GM21529 (cell line): Measurements from ENCODE around the gene GPR180.
"Not testable (repeated sequence)": the region's sequence is repeated elsewhere in the genome, so short reads cannot be mapped to it uniquely, and the experiment has no call there.

Experiments used
- ATAC-seq: cut with Tn5 transposase; IDR thresholded peaks from one replicate; pipeline ENCODE4 v1.9.1; 2021; ENCODE audit not compliant: unreplicated experiment

Gene GPR180

GRCh38 chr13:94595950-94596574 is 5.6 kb upstream of the GPR180 start, which contains the start of gene TGDS:
TGDS (minus strand) TSS chr13:94596152; CDS start chr13:94596136, 16 bp downstream.
- ATAC-seq, result peak; percentile 95

DNA sequence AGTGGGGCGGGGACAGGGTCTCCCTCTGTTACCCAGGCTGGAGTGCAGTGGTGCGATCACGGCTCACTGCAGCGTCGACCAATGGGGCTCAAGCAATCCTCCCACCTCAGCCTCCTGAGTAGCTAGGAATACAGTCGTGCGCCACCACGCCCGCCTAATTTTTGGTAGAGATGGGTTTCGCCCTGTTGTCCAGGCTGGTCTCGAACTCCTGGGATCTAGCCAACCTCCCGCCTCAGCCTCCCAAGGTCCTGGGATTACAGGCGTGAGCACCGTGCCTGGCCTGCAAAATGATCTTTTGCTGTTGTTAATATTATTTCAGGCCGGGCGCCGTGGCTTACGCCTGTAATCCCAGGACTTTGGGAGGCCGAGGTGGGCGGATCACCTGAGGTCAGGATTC is 5.1 kb upstream of the GPR180 start:
- ATAC-seq, result no peak

GRCh38 chr13:94598281-94598680 is 3.4 kb upstream of the GPR180 start:
- no peak for ATAC-seq

DNA sequence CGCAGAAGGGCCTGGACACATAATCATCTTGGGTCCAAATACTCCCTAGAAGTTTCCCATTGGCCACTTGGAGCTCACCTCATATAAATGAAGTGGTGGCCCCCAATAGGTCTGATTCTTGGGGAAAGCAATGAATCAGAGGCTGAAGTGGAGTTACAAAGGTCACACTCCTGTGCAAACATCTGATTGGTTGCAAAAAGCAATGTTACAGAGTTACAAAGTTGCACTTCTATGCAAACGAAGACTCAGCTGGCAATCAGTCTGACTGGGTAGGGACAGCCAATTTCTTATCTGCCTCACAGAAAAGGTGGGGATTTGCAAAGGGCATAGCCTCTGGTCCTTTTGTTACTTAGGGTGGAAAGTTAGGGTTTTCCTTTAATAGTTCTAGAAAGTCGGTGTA is 1.8 kb upstream of the GPR180 start:
- ATAC-seq, result no peak

GRCh38 chr13:94602467-94602866 is 810 bp downstream of the GPR180 start:
- no peak for ATAC-seq

DNA sequence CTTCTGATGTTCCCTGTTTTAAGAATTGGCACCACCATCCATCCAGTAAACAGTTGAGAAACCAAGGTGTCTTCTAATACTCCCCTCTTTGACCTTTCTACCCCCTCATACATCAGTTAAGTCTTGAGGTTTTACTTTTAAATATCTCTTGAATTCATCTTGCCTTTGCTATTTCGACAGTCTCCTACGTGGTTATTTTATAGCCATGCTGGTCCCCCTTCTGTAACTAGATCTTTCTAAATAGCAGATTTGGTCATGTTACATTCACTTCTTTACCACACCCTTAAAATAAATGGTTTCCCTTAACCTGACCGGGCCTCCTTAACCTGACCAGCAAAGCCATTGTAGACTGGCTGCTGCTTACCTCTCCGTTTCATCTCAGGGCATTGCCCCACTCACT is 5.4 kb downstream of the GPR180 start:
- no peak for ATAC-seq

DNA sequence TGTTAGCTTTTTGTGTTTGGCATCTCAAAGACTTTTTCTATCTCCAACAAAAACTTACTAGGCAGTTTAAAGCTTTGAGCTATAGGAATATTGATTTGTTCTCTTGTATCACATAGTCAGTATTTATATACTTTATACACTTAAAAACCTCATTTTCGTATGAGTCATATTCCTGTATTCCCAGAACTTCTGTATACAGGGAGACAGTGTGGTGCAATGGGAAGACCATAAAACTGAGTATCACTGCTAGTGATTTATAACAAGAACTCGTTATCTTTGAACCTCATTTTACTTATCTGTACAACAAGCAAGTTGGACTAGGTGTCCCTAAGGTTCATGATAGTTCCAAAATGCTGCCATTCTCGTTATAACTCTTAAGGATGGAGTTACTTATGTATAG is 6.3 kb downstream of the GPR180 start:
- ATAC-seq, result no peak

- ATAC-seq, result no peak
Observed at GRCh38 chr13:94608586-94608985, 6.9 kb downstream of the GPR180 start.

DNA sequence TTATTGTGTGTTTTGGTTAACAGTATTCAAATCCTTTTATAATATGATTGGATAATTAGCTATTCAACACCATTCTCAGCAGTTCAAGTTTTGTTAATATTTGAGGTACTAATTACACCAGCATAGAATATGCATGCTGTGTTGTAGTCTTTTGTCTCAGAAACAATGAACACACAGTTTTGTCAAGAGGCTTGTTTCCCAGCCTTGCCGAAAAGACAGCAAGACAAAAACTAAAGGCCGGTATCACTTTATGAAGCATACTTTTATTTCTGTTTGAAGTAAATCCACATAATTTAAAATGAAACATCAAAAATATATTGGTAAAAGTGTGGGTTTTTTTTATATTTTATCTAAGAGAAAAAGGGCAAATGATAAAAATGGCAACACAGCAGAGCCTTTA is 7.5 kb downstream of the GPR180 start:
- ATAC-seq, result no peak

DNA sequence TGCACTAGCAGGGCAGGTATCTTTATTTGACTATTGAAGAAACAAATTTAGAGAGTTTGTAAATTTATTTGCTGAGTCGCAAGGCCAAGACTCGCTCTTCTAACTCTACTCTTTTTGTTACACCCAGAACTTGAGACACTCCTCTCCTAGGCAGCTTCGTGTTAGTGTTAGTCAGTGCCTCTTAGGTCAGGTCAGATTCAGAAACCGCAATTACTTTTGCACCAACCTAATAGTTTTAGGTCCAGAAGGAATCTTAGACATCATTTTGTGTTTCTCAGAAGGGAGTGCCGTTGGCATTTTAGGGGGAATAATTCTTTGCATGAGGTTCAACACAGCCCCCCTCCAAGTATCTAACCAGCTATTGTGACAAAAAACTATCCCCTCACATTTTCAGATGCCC is 8.8 kb downstream of the GPR180 start:
- no peak for ATAC-seq

DNA sequence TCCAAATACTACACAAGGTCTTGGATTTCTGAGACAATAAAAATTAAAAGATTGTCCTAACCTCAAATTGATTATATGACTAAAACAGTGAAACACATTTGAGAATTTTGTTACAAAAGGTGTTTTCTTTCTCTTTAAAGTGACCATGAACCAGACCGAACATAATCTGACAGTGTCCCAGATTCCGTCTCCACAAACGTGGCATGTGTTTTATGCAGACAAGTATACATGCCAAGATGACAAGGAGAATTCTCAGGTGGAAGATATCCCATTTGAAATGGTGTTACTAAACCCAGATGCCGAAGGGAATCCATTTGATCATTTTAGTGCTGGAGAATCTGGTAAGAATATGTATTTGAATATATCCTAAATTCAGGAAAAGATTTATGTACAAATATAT is 10.4 kb downstream of the GPR180 start:
- no peak for ATAC-seq

DNA sequence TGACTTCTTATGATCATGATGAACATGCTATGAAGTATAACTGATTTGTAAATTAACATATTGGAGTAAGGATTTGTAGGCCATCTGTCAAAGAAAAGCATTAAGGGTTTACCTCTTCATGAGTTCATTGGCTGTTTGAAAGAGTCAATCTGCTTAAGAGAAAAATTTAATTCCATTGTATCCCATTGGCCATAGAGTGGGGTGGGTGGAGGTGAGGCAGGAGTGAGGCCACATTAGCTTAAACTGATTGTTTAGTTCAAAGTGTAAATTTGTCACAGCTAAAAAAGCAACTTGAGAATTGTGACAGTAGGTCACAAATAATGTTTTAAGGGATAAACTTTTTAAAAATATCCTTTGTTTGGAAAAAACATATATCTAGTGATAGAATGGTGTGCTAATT is 11.4 kb downstream of the GPR180 start:
- ATAC-seq, result no peak

DNA sequence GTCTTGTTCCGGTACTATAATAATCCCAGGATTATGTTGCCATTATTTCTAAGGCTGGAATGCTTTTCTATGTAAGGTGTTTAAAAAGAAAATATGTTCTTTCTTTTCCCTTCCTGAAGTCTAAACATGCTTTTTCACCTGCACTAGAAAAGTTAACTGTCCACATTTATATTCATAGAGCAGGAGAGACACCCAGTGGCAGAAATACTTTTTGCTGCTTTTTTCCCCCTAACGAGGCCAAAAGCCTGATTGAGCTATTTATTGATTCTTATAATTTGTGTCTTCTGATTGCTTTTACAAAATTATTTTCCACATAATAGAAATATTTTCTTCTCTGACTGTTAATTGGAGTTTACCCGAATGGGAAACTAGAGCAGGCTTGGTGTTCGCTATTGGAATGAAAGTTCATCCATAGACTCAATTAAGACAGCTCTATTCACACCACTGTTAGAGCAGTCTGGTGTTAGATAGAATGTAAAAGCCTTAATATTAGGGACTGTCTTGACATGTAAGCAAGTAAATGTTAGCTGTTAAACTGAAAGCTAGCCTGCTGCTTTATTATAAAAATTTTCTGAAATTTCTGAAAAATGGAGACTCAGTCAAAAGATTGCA is 15.8 kb downstream of the GPR180 start:
- peak; percentile 63 for ATAC-seq

- peak; percentile 88 for ATAC-seq
Observed at GRCh38 chr13:94620286-94620896, 18.7 kb downstream of the GPR180 start.

DNA sequence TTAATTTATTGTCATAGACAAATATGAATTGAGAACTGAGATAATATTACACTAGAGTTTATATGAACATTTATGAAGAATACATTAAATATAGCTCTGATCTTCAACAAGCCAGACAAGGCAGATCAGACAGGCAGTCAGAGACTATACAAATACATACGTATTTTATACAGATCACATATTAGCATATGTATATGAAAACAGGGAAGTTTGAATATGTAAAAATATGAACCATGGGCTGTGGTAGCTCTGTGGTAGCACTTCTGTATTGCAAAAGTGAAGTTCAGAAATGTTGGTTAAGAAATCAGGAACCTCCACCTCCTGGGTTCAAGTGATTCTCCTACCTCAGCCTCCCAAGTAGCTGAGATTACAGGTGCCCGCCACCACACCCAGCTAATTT is 20.7 kb downstream of the GPR180 start:
- ATAC-seq, result no peak

GRCh38 chr13:94623316-94623715 is 21.7 kb downstream of the GPR180 start:
- ATAC-seq, result no peak

- ATAC-seq, result no peak
Observed at GRCh38 chr13:94630858-94631257, 29.2 kb downstream of the GPR180 start.

- no peak for ATAC-seq
Observed at GRCh38 chr13:94632226-94632980, 30.7 kb downstream of the GPR180 start.

GRCh38 chr13:94636096-94636495 is 34.4 kb downstream of the GPR180 start:
- peak; percentile 53 for ATAC-seq

- no peak for ATAC-seq
Observed at GRCh38 chr13:94636942-94637578, 35.4 kb downstream of the GPR180 start.

DNA sequence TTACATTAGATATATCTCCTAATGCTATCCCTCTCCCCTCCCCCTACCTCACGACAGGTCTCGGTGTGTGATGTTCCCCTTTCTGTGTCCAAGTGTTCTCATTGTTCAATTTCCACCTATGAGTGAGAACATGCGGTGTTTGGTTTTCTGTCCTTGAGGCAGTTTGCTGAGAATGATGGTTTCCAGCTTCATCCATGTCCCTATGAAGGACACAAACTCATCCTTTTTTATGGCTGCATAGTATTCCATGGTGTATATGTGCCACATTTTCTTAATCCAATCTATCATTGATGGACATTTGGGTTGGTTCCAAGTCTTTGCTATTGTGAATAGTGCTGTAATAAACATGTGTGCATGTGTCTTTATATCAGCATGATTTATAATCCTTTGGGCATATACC is 36.0 kb downstream of the GPR180 start:
- not testable (repeated sequence) for ATAC-seq
